ENCODE results near the gene CARNS1.
"Not testable (repeated sequence)": the region's sequence is repeated elsewhere in the genome, so short reads cannot be mapped to it uniquely, and the experiment has no call there.

CARNS1 gene

GRCh38 chr11:67397986-67398660, 17.4 kb upstream of the CARNS1 start:
- no peak for DNase-seq

GRCh38 chr11:67398661-67399563, 16.6 kb upstream of the CARNS1 start:
- no peak for DNase-seq

DNA sequence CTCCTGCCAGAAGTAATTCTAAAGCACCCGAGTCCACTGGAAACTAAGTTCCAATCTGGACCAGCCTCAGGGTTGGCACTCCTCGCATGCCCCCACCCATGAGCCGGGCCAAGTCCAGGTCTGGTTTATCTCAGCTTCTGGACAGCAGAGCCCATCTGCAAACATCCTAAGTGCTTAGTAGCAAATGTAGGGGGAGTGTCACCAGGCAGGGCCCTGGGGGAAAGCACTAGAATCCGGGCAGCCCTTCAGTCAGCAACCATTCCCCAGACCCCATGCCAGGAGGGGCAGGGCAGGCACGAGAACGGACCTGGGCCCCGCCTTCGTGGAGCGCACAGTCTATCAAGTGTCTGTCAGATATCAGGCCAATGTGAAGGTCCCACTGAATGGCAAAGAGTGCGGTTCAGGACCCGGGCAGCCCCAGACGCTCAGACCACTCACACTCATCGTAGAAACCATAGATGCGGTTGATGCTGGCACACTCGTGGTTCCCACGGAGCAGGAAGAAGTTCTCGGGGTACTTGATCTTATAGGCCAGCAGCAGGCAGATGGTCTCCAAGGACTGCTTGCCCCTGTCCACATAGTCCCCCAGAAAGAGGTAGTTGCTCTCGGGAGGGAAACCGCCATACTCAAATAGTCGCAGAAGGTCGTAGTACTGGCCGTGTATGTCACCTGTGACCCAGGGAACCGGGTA, 15.1 kb upstream of the CARNS1 start:
- no peak for DNase-seq

GRCh38 chr11:67400942-67401494, 14.5 kb upstream of the CARNS1 start:
- no peak for DNase-seq

DNA sequence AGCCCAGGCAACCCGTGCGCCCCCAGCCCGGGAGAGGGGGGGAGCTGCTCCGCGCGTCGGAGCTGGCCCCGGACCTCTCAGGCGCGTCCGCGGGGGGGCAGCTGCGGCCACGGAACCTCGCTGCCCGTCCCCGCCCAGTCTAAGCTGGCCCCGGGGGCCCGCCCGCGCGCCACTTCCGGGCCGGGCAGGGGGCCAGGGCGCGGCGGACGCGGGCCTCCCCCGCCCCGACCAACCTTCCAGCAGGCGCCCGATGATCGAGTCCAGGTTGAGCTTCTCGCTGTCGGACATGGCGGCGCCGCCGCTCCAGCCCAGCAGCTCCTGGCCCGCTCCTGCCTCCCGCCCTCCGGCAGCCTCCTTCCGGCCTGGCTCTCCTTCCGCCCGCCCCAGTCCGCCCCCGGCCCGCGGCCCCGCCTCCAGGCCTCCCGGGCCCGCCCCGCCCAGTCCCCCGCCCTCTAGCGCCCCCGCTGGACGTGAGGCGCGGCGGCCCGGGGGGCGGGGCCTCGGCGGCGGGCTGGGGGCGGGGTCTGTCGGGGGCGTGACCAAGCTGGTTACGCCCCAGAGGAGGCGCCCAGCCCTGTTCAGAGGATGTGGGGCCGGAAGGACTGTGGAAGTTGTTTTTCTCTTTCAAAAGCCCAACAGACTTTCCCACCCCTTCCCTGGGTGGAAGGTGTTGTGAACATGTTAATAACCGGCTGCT, 13.8 kb upstream of the CARNS1 start, which contains the start of gene PPP1CA:
Gene PPP1CA (minus strand): TSS at position 364 of the 697 bp plus-strand sequence. CDS start 76 bp downstream, at position 288.
- DNase-seq: peak; percentile 90

GRCh38 chr11:67402192-67402839, 13.2 kb upstream of the CARNS1 start:
- DNase-seq: not testable (repeated sequence)

GRCh38 chr11:67403085-67403484, 12.4 kb upstream of the CARNS1 start:
- not testable (repeated sequence) for DNase-seq

DNA sequence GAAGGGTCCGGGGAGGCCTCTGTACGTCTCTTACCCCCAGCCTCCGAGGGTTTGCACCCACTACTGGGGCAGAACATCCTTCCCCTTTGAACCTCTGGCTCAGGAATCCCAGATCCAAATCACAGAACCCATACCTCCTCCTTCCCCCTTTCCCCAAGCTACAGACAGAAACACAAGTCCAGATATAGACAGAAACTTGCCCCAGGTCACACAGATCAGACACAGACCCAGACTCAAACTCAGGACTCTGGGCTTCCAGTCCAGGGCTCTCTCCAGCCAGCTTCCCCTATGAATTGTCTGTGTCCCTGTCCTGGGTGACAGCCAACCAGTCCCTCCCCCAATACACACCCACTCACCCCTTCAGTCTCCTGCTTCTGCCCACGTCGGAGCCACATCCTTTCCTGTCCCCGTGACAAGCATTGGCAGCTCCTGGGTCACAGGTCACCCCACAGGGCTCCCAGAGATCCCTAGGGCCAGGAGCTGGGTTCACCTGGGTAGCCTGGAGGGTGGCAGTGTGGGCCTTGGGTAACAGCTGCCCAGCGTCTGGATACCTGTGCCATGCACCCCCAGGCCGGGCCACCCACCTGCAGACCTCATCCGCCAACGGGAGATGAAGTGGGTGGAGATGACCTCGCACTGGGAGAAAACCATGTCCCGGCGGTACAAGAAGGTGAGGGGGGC, 10.8 kb upstream of the CARNS1 start:
- DNase-seq: peak; percentile 50

GRCh38 chr11:67405196-67405567, 10.3 kb upstream of the CARNS1 start:
- DNase-seq: no peak

DNA sequence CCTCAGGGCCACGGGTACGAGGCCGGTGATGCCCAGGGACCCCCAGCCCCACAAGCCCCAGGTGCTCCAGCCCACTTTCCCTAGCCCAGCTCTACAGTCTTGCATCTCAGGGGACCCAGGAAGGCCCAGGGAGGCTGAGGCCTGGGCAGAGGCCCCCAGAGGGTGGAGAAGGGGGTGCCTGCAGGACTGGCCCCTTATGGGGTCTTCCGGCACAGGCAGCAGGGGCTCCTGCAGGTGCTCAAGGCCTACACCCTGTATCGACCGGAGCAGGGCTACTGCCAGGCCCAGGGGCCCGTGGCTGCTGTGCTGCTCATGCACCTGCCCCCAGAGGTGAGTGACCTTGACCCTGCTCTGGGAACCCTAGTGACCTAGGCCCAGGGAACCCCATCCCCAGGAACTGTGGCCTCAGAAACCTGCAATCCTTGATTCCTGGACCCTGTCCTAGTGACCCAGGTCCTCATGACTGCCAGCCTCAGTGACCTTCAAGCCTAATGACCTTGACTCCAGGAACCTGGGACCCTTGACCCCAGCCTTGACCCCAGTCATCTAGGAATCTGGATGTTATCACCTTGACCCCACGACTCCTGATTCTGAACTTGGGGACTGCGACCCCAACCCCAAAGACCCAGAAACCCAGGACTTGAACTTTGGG, 9.7 kb upstream of the CARNS1 start:
- DNase-seq: no peak

DNA sequence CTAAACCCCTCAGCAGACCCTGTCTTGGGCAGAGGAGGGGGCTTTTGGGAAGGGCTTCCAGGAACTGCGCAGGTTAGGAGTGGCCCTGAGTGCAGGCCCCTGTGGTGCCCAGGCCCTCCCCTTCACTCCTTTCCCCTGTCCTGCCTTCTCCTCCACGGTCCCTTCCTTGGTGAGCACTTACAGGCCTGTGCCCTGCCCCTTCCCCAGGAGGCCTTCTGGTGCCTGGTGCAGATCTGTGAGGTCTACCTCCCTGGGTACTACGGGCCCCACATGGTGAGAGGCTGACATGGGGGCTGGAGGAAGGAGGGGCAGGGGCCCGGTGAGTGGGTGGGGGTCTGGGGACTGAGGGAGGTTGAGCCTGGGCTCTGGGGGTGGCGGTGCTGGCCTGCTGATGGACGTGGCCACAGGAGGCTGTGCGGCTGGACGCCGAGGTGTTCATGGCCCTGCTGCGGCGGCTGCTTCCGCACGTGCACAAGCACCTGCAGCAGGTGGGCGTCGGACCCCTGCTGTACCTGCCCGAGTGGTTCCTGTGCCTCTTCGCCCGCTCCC, 9.0 kb upstream of the CARNS1 start:
- DNase-seq: no peak

DNA sequence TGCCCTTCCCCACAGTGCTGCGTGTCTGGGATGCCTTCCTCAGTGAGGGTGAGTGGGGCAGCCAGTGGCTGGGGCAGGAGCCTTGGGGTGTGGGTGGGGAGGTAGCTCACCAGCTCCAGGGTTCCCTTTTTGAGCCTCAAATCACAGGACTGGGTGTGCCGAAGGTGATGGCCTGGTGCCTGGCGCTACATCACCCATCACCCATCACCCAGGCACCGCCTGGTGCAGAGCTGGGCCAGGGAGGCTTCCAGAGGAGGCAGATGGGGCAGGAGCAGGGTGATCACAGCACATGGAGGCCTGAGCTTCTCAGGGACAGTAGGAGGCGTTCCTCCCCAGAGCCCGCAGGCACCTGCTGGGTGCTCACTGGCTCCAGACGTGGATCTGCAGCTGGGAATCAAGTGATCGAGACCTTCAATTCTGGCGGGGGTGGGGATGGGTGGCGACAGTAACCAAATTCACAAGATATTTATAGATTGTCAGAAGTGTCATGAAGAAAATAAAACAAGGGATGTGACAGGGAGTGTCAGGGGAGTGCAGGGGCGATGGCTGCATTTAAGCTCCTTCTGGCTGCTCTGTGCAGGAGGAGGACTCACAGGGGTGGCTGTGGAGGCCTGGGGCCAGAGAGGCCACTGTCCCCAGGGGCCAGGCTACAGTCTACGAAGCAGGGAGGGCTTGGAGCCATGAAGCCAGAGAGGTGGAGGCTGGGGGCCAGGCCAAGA, 8.3 kb upstream of the CARNS1 start:
- DNase-seq: no peak

DNA sequence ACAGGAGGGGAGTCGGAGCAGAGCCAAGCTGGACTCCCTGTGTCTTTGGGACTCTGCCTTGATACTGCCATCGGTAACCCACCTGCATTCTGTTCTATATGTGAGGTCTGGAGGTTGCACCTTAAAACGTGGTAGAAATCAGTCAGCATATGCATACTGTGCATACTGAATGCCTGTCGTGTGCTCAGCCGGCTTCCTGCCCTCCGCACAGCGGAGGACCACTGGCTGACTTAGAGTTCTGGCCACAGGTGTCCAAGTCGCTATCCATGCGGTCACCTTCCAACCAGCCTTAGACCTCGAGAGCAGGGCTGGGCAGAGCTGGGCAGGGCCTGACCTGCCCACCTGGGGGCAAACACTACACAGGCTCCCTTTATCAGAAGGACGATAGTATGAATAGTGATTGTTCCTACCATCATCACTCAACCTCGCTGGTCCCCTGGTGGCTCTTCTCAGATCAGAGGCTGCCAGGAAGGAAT, 7.8 kb upstream of the CARNS1 start:
- no peak for DNase-seq

- DNase-seq: no peak
Observed at GRCh38 chr11:67408437-67409200, 6.9 kb upstream of the CARNS1 start.

DNA sequence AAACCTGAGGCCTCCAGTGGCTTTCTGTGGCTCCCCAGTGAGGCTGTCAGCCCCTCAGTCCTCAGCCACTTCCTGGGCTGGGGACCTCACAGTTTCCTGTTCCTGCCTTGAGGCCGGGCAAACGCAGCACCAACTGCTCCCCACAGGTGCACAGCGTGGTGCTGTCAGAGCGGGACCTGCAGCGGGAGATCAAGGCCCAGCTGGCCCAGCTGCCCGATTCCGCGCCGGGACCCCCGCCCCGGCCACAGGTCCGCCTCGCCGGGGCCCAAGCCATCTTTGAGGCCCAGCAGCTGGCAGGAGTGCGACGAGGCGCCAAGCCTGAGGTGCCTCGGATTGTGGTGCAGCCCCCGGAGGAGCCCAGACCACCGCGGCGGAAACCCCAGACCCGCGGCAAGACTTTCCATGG, 6.2 kb upstream of the CARNS1 start:
- DNase-seq: peak; percentile 78

- DNase-seq: peak; percentile 50
Observed at GRCh38 chr11:67409781-67410368, 5.6 kb upstream of the CARNS1 start.

DNA sequence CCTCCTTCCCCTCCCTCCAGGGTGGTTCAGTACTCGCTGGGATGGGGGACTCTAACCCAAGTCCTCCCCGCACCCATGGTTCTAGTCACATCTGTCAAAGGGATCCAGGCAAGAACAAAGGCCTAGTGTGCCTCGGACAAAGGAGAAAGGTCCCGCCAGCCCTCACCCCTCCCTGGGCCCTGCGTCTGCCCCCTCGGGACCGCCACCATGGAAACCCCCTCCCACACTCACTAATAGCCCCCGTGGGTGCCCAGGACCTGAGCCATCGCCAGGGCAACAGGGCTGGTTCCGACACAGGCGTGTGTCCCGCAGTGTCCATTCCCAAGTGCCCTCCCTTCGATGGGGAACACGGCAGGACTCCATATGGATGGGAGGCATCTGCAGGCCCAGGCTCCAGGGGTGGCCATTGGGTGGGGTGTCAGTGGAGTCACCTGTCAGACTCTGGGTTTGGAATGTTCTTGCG, 5.1 kb upstream of the CARNS1 start:
- DNase-seq: no peak

Data from CD4-positive, alpha-beta T cell treated with Interleukin-15 for 1 hour (primary cell).